ENCODE measurements around the gene OAS1.
"Not testable (repeated sequence)": the region's sequence is repeated elsewhere in the genome, so short reads cannot be mapped to it uniquely, and the experiment has no call there.

Gene OAS1

GRCh38 chr12:112900298-112901145 is 6.2 kb upstream of the OAS1 start:
- DNase-seq (ENCODE audit: low read depth), result peak; percentile 7

GRCh38 chr12:112901271-112901670 is 5.5 kb upstream of the OAS1 start:
- DNase-seq (ENCODE audit: low read depth), result no peak

- no peak for DNase-seq (ENCODE audit: low read depth)
Measured at GRCh38 chr12:112904571-112904970, 2.2 kb upstream of the OAS1 start.

- DNase-seq (ENCODE audit: low read depth), result no peak
Measured at GRCh38 chr12:112905451-112906089, 1.2 kb upstream of the OAS1 start.

DNA sequence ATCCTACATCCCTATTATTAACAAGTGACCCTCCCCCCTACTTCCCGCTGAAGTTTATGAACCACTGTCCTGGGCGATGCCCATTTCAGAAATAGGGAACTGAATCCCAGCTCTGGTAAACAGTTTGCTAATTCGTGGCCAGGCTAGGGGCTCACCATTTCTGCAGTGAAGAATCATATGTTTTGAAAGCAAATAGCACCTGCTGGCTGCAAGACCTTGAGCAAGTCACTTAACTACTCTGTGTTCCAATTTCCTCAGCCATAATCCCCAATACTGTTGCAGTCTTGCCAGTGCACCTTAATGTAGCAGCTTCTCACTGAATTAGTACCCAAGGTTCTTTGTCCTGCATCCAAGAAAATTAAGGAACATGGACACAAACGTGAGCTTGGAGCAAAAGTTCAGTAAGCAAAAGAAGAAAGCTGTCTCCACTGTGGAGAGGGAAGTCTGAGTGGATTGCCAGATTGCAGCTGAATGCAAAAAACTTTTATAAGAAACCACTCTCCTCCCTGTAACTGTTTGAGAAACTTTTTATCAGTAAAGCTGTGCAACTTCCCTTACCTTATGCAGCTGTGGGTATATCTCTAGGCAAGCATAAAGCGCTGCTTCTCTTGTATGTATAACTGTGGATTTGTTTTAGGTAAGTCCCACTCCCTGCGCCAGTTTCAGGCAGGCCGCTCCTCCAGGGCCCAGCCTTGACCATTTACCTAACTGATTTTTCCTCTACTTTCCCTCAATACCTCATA is 824 bp downstream of the OAS1 start:
- no peak for DNase-seq (ENCODE audit: low read depth)

DNA sequence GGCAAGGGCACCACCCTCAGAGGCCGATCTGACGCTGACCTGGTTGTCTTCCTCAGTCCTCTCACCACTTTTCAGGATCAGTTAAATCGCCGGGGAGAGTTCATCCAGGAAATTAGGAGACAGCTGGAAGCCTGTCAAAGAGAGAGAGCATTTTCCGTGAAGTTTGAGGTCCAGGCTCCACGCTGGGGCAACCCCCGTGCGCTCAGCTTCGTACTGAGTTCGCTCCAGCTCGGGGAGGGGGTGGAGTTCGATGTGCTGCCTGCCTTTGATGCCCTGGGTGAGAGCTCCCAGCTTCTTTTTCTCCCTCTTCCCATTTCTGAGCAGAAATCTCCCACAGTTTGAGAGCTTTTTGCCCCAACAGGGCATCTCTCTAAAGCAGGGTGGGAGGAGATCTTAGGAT is 1.8 kb downstream of the OAS1 start:
- DNase-seq (ENCODE audit: low read depth), result no peak

DNA sequence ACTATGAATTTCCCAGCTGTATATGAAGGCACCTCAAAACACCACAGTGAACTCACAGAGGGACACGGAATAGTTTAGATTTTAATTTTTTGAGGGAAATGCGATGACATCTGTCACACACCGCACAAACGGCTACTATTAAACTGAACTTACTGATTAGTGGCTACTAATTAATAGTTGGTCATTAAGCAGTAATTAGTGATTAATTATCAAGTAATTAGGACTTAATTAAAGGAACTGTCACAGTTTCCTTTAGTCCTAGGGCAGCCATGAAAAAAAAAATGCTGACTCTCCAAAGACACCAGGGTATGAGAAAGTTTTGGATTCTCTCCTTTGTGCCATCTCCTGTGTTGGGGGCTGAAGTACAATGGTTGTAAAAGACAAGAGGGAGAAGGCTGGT is 2.9 kb downstream of the OAS1 start:
- no peak for DNase-seq (ENCODE audit: low read depth)

DNA sequence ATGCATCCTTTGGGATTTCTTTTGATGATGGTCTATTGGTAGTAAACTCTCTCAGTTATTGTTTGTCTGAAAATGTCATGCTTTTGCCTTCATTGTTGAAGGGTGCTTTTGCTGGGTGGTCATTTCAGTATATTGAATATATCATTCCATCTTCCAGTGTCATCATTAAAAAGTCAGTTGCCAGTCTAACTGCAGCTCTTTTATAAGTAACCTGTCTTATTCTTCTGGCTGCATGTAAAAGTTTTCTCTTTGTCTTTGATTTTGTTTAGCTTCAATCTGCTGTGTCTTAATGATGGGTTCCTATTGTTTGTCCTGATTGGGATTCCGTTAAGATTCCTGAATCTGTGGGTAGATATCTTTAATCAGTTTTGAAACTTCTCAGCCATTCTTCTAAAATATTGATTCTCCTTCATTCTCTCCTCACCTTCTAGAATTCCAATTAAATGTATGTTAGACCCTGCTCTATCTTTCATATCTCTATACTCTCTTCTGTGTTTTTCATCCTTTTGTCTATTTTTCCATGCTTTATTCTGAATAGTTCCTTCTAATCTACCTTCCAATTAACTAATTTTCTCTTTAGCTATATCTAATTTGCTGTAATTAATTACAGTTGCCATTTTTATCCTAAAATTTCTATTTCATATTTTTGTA is 6.4 kb downstream of the OAS1 start:
- no peak for DNase-seq (ENCODE audit: low read depth)

GRCh38 chr12:112913888-112914287 is 7.1 kb downstream of the OAS1 start:
- not testable (repeated sequence) for DNase-seq (ENCODE audit: low read depth)

- no peak for DNase-seq (ENCODE audit: low read depth)
Measured at GRCh38 chr12:112916270-112916669, 9.5 kb downstream of the OAS1 start.

DNA sequence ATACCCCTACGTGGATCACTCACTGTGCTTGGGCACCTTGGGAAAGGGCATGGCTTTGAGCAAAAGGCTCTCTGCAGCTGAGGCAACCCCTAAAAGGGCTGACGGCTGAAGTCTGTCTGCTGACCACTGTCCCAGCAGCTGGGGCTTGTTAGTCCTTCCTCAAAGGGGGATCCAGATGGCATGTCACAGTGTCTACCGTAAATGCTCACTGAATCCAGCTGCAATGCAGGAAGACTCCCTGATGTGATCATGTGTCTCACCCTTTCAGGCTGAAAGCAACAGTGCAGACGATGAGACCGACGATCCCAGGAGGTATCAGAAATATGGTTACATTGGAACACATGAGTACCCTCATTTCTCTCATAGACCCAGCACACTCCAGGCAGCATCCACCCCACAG is 12.4 kb downstream of the OAS1 start:
- DNase-seq (ENCODE audit: low read depth), result no peak

GRCh38 chr12:112924986-112925385 is 18.2 kb downstream of the OAS1 start:
- no peak for DNase-seq (ENCODE audit: low read depth)

DNA sequence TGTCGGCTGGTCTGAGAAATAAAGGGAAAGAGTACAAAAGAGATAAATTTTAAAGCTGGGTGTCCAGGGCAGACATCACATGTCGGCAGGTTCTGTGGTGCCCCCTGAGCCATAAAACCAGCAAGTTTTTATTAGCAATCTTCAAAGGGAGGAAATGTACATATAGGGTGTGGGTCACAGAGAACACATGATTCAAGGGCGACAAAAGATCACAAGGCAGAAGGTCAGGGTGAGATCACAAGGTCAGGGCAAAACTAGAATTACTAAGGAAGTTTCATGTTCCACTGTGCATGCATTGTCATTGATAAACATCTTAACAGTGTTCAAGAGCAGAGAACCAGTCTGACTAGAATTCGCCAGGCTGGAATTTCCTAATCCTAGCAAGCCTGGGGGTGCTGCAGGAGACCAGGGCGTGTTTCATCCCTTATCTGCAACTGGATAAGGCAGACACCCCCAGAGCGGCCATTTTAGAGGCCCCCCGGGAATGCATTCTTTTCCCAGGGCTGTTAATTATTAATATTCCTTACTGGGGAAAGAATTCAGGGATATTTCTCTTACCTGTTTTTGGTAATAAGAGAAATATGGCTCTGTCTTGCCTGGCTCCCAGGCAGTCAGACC is 19.8 kb downstream of the OAS1 start:
- not testable (repeated sequence) for DNase-seq (ENCODE audit: low read depth)

GRCh38 chr12:112927475-112927874 is 20.7 kb downstream of the OAS1 start:
- DNase-seq (ENCODE audit: low read depth), result no peak

DNA sequence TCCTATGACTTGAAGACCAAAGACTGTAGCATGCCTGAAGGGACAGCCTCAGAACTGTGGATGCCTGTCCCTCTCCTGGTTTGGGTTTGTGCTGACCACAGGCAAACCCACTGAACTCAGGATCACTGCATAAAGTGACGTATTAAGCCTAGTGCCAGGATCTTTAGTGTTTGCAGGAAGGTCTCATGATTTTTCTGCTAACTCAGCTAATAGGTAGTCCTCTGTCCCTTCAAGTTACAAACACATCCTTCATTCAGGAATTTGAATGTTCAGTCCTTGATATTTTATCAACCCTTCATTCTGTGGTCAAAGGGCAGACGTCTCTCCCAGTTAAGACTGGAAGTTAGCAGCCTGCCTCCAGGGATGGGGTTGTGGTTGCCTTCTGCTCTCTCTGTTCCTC is 21.2 kb downstream of the OAS1 start:
- DNase-seq (ENCODE audit: low read depth), result no peak

GRCh38 chr12:112928978-112929377 is 22.2 kb downstream of the OAS1 start:
- no peak for DNase-seq (ENCODE audit: low read depth)

DNA sequence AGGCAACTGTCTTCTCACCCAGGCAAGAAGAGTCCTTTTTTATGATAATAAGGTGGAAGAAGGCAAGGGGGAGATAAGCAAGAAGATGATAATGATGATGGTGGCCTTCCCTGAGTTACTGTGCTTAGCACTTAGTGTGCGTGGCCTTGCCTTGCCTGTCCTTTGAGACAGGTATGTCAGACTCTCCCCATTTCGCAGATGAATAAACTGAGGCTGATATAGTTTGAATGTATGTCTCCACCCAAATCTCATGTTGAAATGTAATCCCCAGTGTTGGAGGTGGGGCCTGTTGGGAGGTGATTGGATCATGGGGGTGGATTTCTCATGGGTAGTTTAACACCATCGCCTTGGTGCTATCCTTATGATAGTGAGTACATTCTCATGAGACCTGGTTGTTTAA is 23.0 kb downstream of the OAS1 start:
- no peak for DNase-seq (ENCODE audit: low read depth)

GRCh38 chr12:112930350-112930749 is 23.6 kb downstream of the OAS1 start:
- DNase-seq (ENCODE audit: low read depth), result no peak

DNA sequence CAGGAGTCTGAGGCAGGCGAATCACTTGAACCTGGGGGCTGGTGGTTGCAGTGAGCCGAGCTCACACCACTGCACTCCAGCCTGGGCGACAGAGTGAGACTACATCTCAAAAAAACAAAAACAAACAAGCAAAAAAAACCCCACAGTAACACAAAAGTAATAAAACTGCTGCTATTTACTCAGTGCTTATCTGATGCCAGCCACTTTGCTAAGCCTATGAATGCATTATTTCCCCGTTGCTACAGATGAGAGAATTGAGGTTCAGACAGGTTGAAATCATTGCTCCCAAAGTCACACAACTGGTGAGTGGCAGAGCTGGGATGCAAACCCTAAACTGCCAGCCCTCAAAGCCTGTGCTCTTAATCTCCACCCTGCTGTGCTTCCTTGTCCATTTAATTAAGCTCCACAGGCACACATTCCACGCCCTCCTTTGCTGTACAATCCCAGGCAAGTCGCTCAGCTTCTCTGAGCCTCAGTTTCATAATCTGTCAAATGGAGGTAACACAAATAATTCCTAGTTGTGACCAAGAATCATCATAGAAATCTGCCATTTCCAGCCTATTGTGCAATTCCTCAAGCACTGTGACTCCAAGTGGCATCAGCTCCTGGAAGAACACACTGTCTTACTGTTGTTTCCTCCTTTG is 25.8 kb downstream of the OAS1 start:
- DNase-seq (ENCODE audit: low read depth), result no peak

DNA sequence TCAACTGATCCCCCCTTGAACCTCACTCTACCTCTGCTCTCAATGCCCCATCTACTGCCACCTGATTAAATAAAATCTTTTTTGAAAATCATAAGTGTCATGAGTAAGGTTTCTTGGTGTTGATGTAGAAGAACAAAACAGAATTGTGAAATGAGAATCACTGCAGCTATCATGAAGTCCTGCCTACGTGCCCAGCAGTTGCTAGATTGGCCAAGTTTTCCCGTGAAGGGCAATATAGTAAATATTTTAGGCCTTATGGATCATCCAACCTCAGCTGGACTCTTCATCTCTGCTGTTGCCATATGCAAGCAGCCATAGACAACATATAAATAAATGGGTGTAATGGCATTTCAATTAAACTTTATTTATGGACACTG is 26.4 kb downstream of the OAS1 start:
- no peak for DNase-seq (ENCODE audit: low read depth)

- DNase-seq (ENCODE audit: low read depth), result no peak
Measured at GRCh38 chr12:112936264-112936663, 29.5 kb downstream of the OAS1 start.

DNA sequence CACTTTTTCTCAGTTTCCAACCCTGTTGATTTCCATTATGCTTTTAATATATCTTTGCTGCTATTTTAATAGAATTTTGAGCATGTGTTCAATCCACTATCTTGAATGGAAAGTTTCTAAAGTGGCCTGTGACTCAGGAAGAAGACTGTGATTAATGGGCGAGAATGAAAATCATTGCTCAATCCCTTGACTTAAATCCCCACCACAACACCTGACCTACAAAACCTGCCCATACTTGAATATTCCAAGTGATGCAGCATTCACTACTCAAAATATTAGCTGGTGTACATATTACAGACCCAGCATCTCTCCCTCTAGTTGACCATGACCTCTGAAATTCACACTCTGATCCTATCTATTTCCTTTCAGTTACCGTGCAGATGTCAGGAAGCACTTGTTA is 30.2 kb downstream of the OAS1 start:
- no peak for DNase-seq (ENCODE audit: low read depth)
